ENCODE data around the gene ZNF19. TPM values are rescaled to one million over a fixed set of nuclear protein-coding genes. Genes with fewer than 3 reads are reported as not detected.

Gene ZNF19
- total and polyA plus RNA-seq, 9 of the 15 experiments (the other 6 are each of a cell fraction or from before 2014, with no cell fraction given), result 1.2 to 2.8 (median 1.8) TPM

- TF ChIP-seq MBD1 (CRISPR knock-in tag; IDR thresholded peaks at IDR 0.05) (no peak), SMARCA4 (IDR thresholded peaks at IDR 0.05) (peak; percentile 95), NRF1 (conservative IDR thresholded peaks at IDR 0.05 in 1 of 2, IDR thresholded peaks at IDR 0.05 in 1 of 2) (peak in 1 of 2 experiments; percentile 31; a peak in 1 of 4 replicates), NCOA1 (IDR thresholded peaks at IDR 0.05; ENCODE audit: low read depth) (no peak; the same call in 1 of the 2 replicates), MBD2 (IDR thresholded peaks at IDR 0.05; ENCODE audit: borderline replicate concordance, low read depth) (0 out of 2 replicates have a peak, but pooled peaks have one; percentile 37), ZNF639 (CRISPR knock-in tag; conservative IDR thresholded peaks at IDR 0.05 in 1 of 2, IDR thresholded peaks at IDR 0.05 in 1 of 2) (peak in 1 of 2 experiments; percentile 76; a peak in 2 of 4 replicates), ZSCAN32 (CRISPR knock-in tag; IDR thresholded peaks at IDR 0.05) (no peak), ZNF436 (CRISPR knock-in tag; IDR thresholded peaks at IDR 0.05) (no peak), ZNF232 (CRISPR knock-in tag; IDR thresholded peaks at IDR 0.05) (no peak), RFX1 (IDR thresholded peaks at IDR 0.05) (no peak), ZNF282 (CRISPR knock-in tag; IDR thresholded peaks at IDR 0.05) (no peak), CHD7 (IDR thresholded peaks at IDR 0.05; ENCODE audit: low read depth, low read length) (no peak), GATAD2A (IDR thresholded peaks at IDR 0.05) (no peak), FOXA3 (CRISPR knock-in tag; conservative IDR thresholded peaks at IDR 0.05 in 1 of 2, IDR thresholded peaks at IDR 0.05 in 1 of 2) (no peak)
These were observed 58.4 kb downstream of the ZNF19 start (continued) for GRCh38 chr16:71430744-71431143.
